ENCODE measurements around the gene DNAL4.

Gene DNAL4

DNA sequence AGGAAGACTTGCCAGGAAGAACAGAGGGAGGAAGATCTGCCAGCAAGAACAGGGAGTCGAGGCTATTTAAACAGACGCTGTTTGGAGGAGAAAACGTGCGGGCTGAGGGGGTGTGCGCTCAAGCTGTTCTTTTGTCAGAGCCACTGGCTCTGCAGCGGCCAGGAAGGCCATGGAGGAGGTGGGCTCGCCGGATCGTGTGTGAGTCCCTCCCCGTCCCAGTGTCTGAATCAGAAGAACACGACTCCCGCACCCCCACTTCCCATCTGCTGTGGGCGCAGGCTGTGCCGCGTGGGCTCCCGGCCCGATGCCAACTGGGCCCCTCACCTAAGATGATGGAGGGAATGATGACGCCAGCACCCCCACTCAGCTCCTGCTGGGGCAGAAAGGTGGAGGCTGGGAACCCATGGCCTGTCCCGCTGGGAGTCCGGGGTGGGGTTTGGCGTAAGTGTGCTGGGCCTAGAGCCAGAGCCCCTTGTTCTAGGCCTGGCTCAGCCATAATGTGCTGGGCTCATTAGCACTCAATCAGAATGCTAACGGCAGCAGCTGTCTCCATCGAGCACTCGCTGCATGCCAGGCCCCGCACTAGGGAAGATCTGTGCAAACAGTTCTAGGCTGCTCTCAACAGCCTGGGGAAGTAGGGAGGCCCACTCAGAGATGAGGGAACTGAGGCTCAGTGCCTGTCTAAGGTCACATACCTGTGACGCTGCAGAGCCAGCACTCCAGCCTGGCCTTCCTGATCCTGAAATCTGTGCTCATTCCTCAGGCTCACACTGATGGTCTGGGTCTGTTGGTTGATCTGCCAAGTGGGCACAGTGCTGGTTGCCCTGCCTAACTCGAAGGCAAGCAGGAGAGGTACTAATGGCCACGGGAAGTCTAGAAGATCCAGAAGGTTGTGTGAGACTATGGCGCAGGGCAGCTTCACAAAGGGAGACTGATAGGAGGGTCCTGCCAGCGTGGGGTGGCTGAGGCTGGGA lies 38.3 kb upstream of the DNAL4 start:
- Mint-ChIP-seq H3K4me3 (no peak overlapping the region), H3K27ac (ENCODE audit: low read depth) (no peak overlapping the region), H3K27me3 (no peaks in the 10 kb centered on the region), H3K4me1 (peaks cover 3% of the 10 kb centered on the region), H3K36me3 (ENCODE audit: insufficient read depth) (no peaks in the 10 kb centered on the region), H3K9me3 (no peaks in the 10 kb centered on the region)
- no peak for ATAC-seq (replicated peaks; ENCODE audit: extremely low read depth, poor library complexity, severe bottlenecking)
- no peak for DNase-seq (ENCODE audit: low spot score in 2 of 2)

DNA sequence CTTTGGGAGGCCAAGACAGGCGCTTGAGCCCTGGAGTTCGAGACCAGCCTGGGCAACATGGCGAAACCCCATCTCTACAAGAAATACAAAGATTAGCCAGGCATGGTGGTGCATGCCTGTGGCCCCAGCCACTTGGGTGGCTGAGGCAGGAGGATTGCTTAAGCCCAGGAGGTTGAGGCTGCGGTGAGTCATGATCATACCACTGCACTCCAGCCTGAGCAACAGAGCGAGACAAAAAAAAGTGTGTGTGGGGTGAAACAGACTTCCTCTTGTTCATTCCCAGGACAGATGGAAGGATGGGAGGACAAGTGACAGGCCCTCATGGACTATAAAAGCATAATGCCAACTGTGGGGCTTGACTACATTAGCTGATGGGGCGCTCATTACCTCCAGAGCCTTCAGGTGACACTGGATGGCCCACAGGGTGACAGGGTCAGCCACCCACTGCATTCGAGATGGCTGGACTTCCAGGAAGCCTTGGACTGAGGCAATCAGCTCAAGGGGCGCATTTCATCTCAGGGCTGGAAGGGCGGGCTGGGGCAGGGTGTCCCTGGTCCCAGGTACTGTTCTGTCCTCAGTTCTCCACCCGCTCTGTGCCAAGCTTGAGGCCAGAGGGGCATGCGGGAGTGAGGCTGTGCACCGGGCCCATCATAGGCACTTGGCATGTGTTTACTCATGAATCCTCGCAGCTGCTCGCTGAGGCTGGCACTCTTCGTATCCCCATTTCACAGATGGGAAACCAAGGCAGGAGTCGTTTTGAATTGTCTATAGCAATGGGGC lies 37.4 kb upstream of the DNAL4 start:
- Mint-ChIP-seq H3K4me1 (no peaks in the 10 kb centered on the region), H3K27me3 (no peaks in the 10 kb centered on the region), H3K4me3 (no peak overlapping the region), H3K9me3 (no peaks in the 10 kb centered on the region), H3K36me3 (ENCODE audit: insufficient read depth) (no peaks in the 10 kb centered on the region), H3K27ac (ENCODE audit: low read depth) (no peak overlapping the region)
- no peak for DNase-seq (ENCODE audit: low spot score in 2 of 2)
- no peak for ATAC-seq (replicated peaks; ENCODE audit: extremely low read depth, poor library complexity, severe bottlenecking)

DNA sequence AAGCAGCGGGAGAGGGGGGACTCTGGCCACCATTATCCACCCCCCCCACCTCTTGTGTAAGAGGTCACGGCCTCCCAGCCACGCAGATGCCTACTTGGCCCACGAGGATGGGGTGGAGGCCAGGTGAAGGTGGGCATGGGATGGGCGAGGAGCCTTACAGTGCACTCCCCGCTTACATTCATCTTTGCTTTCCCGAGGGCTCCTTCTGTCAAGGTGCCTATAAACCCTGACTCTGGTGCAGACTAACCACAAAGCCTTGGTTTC lies 36.8 kb upstream of the DNAL4 start:
- Mint-ChIP-seq H3K27ac (ENCODE audit: low read depth) (no peak overlapping the region), H3K4me3 (no peak overlapping the region), H3K4me1 (no peaks in the 10 kb centered on the region), H3K9me3 (no peaks in the 10 kb centered on the region), H3K36me3 (ENCODE audit: insufficient read depth) (no peaks in the 10 kb centered on the region), H3K27me3 (no peaks in the 10 kb centered on the region)
- ATAC-seq (replicated peaks; ENCODE audit: extremely low read depth, poor library complexity, severe bottlenecking), result no peak
- no peak for DNase-seq (ENCODE audit: low spot score in 2 of 2)

DNA sequence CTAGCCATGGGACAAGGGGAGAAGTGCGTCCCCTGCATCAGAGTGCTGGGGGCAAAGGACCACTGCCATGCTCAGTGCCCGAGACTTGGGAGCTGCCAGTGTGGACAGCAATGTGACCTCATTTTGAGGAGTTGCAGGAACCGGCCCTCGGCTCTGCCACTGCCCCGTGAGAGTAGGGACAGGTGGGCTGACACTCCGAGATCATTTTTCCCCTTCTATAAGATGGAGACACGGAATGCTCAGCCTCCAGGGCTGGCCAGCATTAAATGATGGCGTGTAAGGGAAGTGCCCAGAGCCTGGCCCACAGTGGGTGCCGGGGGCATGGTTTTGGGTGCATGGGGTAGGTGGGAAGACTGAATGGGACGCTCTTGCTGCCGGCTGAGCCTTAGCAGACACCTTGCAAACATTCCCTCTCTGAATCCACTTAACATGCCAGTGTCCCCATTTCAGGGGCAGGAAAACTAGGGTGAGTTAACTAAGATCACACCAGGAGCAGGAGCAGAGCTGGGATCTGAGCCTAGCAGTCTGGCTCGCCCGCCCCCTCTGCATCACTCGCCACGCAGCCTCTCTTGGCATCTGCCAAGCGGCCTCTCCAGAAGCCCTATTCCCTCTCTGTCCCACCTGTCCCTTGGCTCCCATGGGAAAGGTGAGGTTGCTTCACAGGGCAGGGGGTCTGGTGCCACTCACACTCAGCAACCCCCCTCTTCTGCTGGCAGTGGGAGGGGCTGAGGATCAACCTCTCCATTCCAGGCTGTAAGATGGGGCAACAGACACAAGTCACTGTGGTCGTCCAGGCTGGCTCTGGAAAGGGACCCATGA lies 36.3 kb upstream of the DNAL4 start:
- Mint-ChIP-seq H3K27ac (ENCODE audit: low read depth) (no peak overlapping the region), H3K36me3 (ENCODE audit: insufficient read depth) (no peaks in the 10 kb centered on the region), H3K4me3 (no peak overlapping the region), H3K9me3 (no peaks in the 10 kb centered on the region), H3K4me1 (no peaks in the 10 kb centered on the region), H3K27me3 (no peaks in the 10 kb centered on the region)
- ATAC-seq (replicated peaks; ENCODE audit: extremely low read depth, poor library complexity, severe bottlenecking) (no peak), DNase-seq (ENCODE audit: low spot score in 2 of 2) (no peak)

DNA sequence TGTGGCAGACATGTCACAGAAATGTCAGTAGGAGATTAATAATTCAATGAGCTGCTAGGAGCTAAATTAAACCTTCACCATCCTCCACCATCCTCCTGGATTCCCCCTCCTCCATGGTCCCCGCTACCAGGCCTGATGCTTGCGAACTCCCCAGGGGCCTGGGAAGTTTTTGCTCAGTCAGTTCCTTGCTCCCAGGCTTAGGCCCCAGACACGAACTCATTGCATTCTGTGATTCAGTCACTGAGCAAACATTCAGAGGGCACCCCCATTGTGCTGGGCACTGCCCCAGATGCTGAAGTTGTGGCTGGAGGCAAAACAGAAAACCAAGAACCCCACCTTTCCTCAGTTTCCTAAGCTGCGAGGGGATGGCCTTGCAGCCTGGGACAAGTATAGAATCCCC lies 35.5 kb upstream of the DNAL4 start:
- H3K4me1 Mint-ChIP-seq, result no peaks in the 10 kb centered on the region
- ATAC-seq (replicated peaks; ENCODE audit: extremely low read depth, poor library complexity, severe bottlenecking) (no peak), DNase-seq (ENCODE audit: low spot score in 2 of 2) (no peak)
- H3K27ac Mint-ChIP-seq (ENCODE audit: low read depth), result no peak overlapping the region
- no peaks in the 10 kb centered on the region for H3K36me3 Mint-ChIP-seq (ENCODE audit: insufficient read depth)
- no peaks in the 10 kb centered on the region for H3K27me3 Mint-ChIP-seq
- H3K4me3 Mint-ChIP-seq, result no peak overlapping the region
- H3K9me3 Mint-ChIP-seq, result no peaks in the 10 kb centered on the region

DNA sequence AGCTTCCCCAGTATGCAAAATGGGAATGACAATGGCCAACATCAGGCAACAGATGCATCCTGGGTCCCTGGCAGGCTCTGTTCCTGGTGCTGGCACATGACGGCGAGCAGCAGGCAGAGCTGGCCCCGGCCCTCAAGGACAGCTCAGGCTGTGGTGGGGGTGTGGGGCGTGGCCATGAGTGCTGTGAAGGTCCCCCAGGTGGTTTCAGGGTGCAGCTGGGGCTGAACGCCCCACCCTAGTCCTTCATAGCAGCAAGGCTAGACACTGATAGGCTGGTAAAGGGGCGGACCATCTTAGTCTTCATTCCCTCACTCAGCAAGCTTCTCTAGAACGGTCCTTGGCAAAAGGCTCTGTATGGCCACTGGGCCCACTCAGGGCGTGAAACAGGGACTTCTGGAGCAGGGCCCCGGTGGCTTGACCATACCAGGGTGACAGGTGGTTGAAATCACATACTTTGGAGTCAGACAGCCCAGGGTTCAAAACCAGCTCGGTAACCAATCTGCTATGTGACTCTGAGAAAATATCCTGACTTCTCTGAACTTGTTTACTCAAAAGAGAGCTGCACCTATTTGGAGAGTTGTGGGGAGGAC lies 34.8 kb upstream of the DNAL4 start:
- no peak for ATAC-seq (replicated peaks; ENCODE audit: extremely low read depth, poor library complexity, severe bottlenecking)
- Mint-ChIP-seq H3K27ac (ENCODE audit: low read depth) (no peak overlapping the region), H3K9me3 (no peaks in the 10 kb centered on the region), H3K27me3 (no peaks in the 10 kb centered on the region), H3K4me3 (no peak overlapping the region), H3K36me3 (ENCODE audit: insufficient read depth) (no peaks in the 10 kb centered on the region), H3K4me1 (no peaks in the 10 kb centered on the region)
- no peak for DNase-seq (ENCODE audit: low spot score in 2 of 2)

DNA sequence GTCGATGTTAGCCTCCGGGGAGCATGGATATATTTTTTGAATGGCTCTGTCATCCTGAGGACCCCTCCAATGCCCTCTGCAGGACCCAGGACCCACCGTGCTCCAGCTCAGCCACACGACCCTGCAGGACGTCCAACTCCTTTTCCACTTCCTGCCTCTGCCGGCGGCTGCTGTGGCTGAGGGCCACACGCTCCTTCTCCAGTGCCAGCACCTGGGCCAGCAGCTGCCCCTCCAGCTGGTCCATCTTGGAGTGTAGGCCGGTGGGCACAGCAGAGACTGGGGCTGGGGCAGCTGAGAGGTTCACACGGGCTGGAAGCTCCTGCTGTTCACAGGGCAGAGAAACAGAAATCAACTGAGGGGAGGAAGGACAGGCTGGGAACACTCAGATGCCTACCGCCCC lies 34.2 kb upstream of the DNAL4 start:
- H3K4me1 Mint-ChIP-seq, result no peaks in the 10 kb centered on the region
- no peaks in the 10 kb centered on the region for H3K27me3 Mint-ChIP-seq
- no peaks in the 10 kb centered on the region for H3K36me3 Mint-ChIP-seq (ENCODE audit: insufficient read depth)
- no peak for ATAC-seq (replicated peaks; ENCODE audit: extremely low read depth, poor library complexity, severe bottlenecking)
- no peaks in the 10 kb centered on the region for H3K9me3 Mint-ChIP-seq
- DNase-seq (ENCODE audit: low spot score in 2 of 2), result no peak
- no peak overlapping the region for H3K27ac Mint-ChIP-seq (ENCODE audit: low read depth)
- H3K4me3 Mint-ChIP-seq, result no peak overlapping the region

DNA sequence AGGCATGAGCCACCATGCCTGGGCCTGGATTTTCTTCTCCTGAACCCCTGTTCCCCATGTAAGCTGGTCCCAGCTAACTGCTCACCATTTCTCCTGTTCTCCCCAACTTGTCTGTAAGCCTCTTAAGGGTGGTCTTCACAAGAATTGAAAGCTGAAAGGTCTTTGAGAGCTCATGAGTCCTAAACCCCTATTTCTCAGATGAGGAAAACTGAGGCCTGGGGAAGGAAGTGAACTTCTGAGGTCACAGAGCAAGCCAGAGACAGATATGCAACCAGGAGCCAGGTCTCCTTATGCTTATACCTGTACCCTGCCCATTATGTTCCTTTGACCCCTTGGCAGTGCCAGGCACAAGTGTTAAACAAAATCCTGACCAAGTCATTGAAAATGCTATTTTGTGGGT lies 33.6 kb upstream of the DNAL4 start:
- no peaks in the 10 kb centered on the region for H3K4me1 Mint-ChIP-seq
- no peak for DNase-seq (ENCODE audit: low spot score in 2 of 2)
- no peak overlapping the region for H3K27ac Mint-ChIP-seq (ENCODE audit: low read depth)

DNA sequence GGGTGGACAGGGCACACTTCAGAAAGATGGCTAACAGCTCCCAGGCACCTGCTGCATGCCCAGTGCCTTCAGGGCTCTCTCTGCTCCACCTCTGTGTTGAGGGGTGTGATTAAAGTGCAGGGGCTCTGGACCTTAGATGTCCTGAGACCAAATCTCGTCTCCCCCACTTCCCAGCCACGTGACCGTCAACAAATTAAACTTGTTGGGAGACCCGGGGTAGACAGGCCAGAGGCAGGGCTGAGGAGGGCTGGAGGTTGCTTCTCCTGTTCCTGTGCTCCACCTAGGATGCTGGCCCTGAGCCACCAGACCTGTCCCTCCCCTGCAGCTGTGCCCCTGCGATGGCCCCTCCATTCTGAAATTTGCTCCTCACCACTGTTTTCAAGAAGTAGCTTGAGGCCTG lies 32.9 kb upstream of the DNAL4 start:
- no peaks in the 10 kb centered on the region for H3K9me3 Mint-ChIP-seq
- no peak for ATAC-seq (replicated peaks; ENCODE audit: extremely low read depth, poor library complexity, severe bottlenecking)
- H3K27ac Mint-ChIP-seq (ENCODE audit: low read depth), result no peak overlapping the region
- H3K36me3 Mint-ChIP-seq (ENCODE audit: insufficient read depth), result peaks cover under 1% of the 10 kb centered on the region
- DNase-seq (ENCODE audit: low spot score in 2 of 2), result no peak
- H3K27me3 Mint-ChIP-seq, result no peaks in the 10 kb centered on the region
- no peak overlapping the region for H3K4me3 Mint-ChIP-seq
- H3K4me1 Mint-ChIP-seq, result no peaks in the 10 kb centered on the region

More for the DNA sequence above, 33.6 kb upstream of the DNAL4 start:
- ATAC-seq (replicated peaks; ENCODE audit: extremely low read depth, poor library complexity, severe bottlenecking), result no peak
- Mint-ChIP-seq H3K9me3 (no peaks in the 10 kb centered on the region), H3K36me3 (ENCODE audit: insufficient read depth) (no peaks in the 10 kb centered on the region), H3K4me3 (no peak overlapping the region), H3K27me3 (no peaks in the 10 kb centered on the region)

DNA sequence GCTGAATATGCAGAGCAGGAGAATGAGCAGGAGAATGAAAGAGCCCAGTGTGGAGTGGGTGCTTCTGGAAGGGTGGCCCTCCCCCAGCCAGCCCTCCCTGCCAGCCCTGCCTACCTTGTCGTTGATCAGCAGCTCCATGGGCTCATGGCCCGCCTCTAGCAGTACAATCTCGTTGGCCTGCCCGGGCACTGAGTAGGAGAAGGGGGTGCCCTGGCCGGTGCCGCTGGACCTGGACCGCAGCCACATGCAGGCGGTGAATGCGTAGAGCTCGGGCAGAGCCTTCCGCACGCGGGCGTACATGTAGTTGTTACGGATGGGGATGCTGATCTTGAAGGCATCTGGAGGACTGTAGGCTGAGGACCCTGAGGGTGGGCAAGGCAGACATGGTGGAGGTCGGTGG lies 32.4 kb upstream of the DNAL4 start:
- Mint-ChIP-seq H3K4me3 (no peak overlapping the region), H3K36me3 (ENCODE audit: insufficient read depth) (peaks cover 1% of the 10 kb centered on the region), H3K4me1 (no peaks in the 10 kb centered on the region), H3K27me3 (no peaks in the 10 kb centered on the region), H3K9me3 (no peaks in the 10 kb centered on the region), H3K27ac (ENCODE audit: low read depth) (no peak overlapping the region)
- no peak for ATAC-seq (replicated peaks; ENCODE audit: extremely low read depth, poor library complexity, severe bottlenecking)
- DNase-seq (ENCODE audit: low spot score in 2 of 2), result no peak

DNA sequence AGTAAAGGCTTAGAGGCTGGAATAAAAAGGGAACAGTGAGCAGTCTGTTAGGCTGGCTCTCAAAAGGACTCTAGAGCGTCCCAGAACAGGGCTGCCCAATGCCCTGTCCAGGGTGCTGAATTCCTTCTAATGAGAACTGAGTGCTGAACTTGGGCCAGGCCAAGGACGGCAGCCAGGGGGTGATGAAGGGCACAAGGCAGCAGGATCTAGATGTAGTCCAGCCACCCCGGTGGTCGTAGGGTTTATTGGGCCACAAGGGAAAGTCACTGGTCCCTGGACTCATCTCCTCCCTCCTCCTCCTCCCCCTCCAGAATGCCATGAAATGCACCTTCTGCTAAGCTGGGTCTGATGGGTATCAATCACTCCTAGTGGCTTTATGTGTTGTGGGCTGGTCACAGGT lies 30.6 kb upstream of the DNAL4 start:
- Mint-ChIP-seq H3K27ac (ENCODE audit: low read depth) (no peak overlapping the region), H3K4me3 (no peak overlapping the region), H3K4me1 (no peaks in the 10 kb centered on the region), H3K9me3 (no peaks in the 10 kb centered on the region), H3K36me3 (ENCODE audit: insufficient read depth) (peaks cover 1% of the 10 kb centered on the region), H3K27me3 (no peaks in the 10 kb centered on the region)
- DNase-seq (ENCODE audit: low spot score in 2 of 2), result peak; percentile 19 to 27
- ATAC-seq (replicated peaks; ENCODE audit: extremely low read depth, poor library complexity, severe bottlenecking), result peak; percentile 60

DNA sequence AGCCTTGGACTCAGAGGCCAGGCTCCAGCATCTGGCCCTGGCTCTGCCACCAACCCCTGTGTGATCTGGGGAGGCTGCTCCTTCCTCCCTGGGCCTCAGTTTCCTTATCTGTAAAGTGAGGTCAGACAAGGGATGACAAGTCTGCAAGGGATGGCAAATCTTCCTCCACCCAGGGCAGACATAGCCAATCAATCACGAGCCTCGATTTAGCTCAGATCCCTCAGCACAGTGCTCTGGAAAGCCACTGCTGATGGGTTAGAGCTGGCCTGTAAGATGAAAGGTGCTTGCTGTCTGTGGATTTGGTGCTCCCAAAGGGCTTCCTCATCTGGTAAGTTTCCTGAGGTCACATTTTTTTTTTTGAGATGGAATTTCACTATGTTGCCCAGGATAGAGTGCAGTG lies 29.7 kb upstream of the DNAL4 start:
- H3K9me3 Mint-ChIP-seq, result no peaks in the 10 kb centered on the region
- no peak for DNase-seq (ENCODE audit: low spot score in 2 of 2)
- H3K4me1 Mint-ChIP-seq, result no peaks in the 10 kb centered on the region
- no peak for ATAC-seq (replicated peaks; ENCODE audit: extremely low read depth, poor library complexity, severe bottlenecking)
- H3K27me3 Mint-ChIP-seq, result no peaks in the 10 kb centered on the region
- no peak overlapping the region for H3K4me3 Mint-ChIP-seq
- H3K36me3 Mint-ChIP-seq (ENCODE audit: insufficient read depth), result peaks cover 1% of the 10 kb centered on the region
- H3K27ac Mint-ChIP-seq (ENCODE audit: low read depth), result no peak overlapping the region

All from central memory CD8-positive, alpha-beta T cell (primary cell).